ENCODE data around the gene GNG8.

Gene GNG8

GRCh38 chr19:46618670-46619231, 17.3 kb downstream of the GNG8 start:
- DNase-seq (ENCODE audit: low read depth, low spot score): no peak

GRCh38 chr19:46617601-46618000, 18.4 kb downstream of the GNG8 start:
- no peak for DNase-seq (ENCODE audit: low read depth, low spot score)

- DNase-seq (ENCODE audit: low read depth, low spot score): no peak
These were observed 19.2 kb downstream of the GNG8 start for GRCh38 chr19:46616631-46617322.

GRCh38 chr19:46615966-46616365, 20.0 kb downstream of the GNG8 start:
- DNase-seq (ENCODE audit: low read depth, low spot score): no peak

GRCh38 chr19:46614114-46614722, 21.8 kb downstream of the GNG8 start:
- DNase-seq (ENCODE audit: low read depth, low spot score): peak; percentile 67

GRCh38 chr19:46613525-46613924, 22.5 kb downstream of the GNG8 start:
- no peak for DNase-seq (ENCODE audit: low read depth, low spot score)

GRCh38 chr19:46611776-46612175, 24.2 kb downstream of the GNG8 start:
- no peak for DNase-seq (ENCODE audit: low read depth, low spot score)

- DNase-seq (ENCODE audit: low read depth, low spot score): no peak
These were observed 24.9 kb downstream of the GNG8 start for GRCh38 chr19:46610851-46611770.

- no peak for DNase-seq (ENCODE audit: low read depth, low spot score)
These were observed 25.6 kb downstream of the GNG8 start for GRCh38 chr19:46610413-46610775.

- DNase-seq (ENCODE audit: low read depth, low spot score): no peak
These were observed 26.2 kb downstream of the GNG8 start for GRCh38 chr19:46609511-46610412.

GRCh38 chr19:46608581-46609345, 27.2 kb downstream of the GNG8 start:
- DNase-seq (ENCODE audit: low read depth, low spot score): no peak

- no peak for DNase-seq (ENCODE audit: low read depth, low spot score)
These were observed 27.8 kb downstream of the GNG8 start for GRCh38 chr19:46608178-46608577.

GRCh38 chr19:46607448-46607841, 28.6 kb downstream of the GNG8 start:
- no peak for DNase-seq (ENCODE audit: low read depth, low spot score)

- no peak for DNase-seq (ENCODE audit: low read depth, low spot score)
These were observed 29.1 kb downstream of the GNG8 start for GRCh38 chr19:46606681-46607447.

GRCh38 chr19:46606019-46606418, 30.0 kb downstream of the GNG8 start:
- no peak for DNase-seq (ENCODE audit: low read depth, low spot score)

- DNase-seq (ENCODE audit: low read depth, low spot score): no peak
These were observed 30.6 kb downstream of the GNG8 start for GRCh38 chr19:46605356-46605821.

- no peak for DNase-seq (ENCODE audit: low read depth, low spot score)
These were observed 31.1 kb downstream of the GNG8 start for GRCh38 chr19:46604781-46605355.

- no peak for DNase-seq (ENCODE audit: low read depth, low spot score)
These were observed 32.2 kb downstream of the GNG8 start for GRCh38 chr19:46603752-46604231.

GRCh38 chr19:46603195-46603637, 32.8 kb downstream of the GNG8 start:
- DNase-seq (ENCODE audit: low read depth, low spot score): no peak

Measured in activated CD4-positive, CD25-positive, alpha-beta regulatory T cell treated with anti-CD3 and anti-CD28 coated beads, Interleukin-2, amount 50 U/mL, for 16 hours (primary cell).